Activated CD8-positive, alpha-beta T cell treated with anti-CD3 and anti-CD28 coated beads for 36 hours (primary cell): ENCODE data around the gene CFAP299. TPM values are rescaled to one million over a fixed set of nuclear protein-coding genes. Genes with fewer than 3 reads are reported as not detected.
A peak's percentile ranks its signal among the peaks of the same experiment; 100 is the strongest.

Source experiments
- ATAC-seq: fragments of 200-7000 bp; cut with Tn5 transposase; one replicate; pipeline ENCODE4 v1.10.0; 2021; ENCODE audit warnings: mild to moderate bottlenecking, moderate library complexity
- CTCF ChIA-PET: fragments of 350-600 bp; sonication (Branson Sonifier 250); formaldehyde crosslinking; loops from one replicate; lab custom pipeline; 2021; ENCODE audit warnings: antibody characterized with exemption; lab: Charles Lee
- POLR2A ChIA-PET: fragments of 350-600 bp; sonication (Branson Sonifier 250); formaldehyde crosslinking; loops from one replicate; lab custom pipeline; 2021; ENCODE audit warnings: antibody characterized with exemption; lab: Charles Lee
- DNase-seq: peaks from one replicate; pipeline ENCODE4 v3.0.0-alpha.2; 2020
- H3K27ac Mint-ChIP-seq: one replicate; pipeline ENCODE4 v1.8.0; 2021; ENCODE audit warnings: mild to moderate bottlenecking, mixed read lengths
- H3K27me3 Mint-ChIP-seq: one replicate; pipeline ENCODE4 v1.8.0; 2021; ENCODE audit warnings: mixed read lengths
- H3K36me3 Mint-ChIP-seq: one replicate; pipeline ENCODE4 v1.8.0; 2021; ENCODE audit warnings: low read depth, mixed read lengths
- H3K4me1 Mint-ChIP-seq: one replicate; pipeline ENCODE4 v1.8.0; 2021; ENCODE audit warnings: low read depth, mixed read lengths
- H3K4me3 Mint-ChIP-seq: one replicate; pipeline ENCODE4 v1.8.0; 2021; ENCODE audit warnings: mild to moderate bottlenecking, moderate library complexity, mixed read lengths
- H3K9me3 Mint-ChIP-seq: one replicate; pipeline ENCODE4 v1.8.0; 2021; ENCODE audit warnings: mixed read lengths
- CTCF ChIP-seq: fragments of 200-600 bp; IDR thresholded peaks from one replicate; pipeline ENCODE4 v1.8.0; 2022; ENCODE audit warnings: antibody characterized with exemption, mild to moderate bottlenecking
- intact Hi-C: fragments of 100-400 bp; cut with micrococcal nuclease; formaldehyde crosslinking; loops from one replicate; pipeline ENCODE4 v1.10.0; 2022
- total RNA-seq, 2 experiments: library from RNA; stranded (reverse); gene quantifications; one replicate each; pipeline ENCODE4 v1.2.3, GENCODE V29; 2021

CFAP299 gene
- total RNA-seq, 2 experiments from 2014 or later = not detected

- no peak for ATAC-seq
- no peak overlapping the region for H3K4me3 Mint-ChIP-seq
- POLR2A ChIA-PET = no interaction called here
- peak; percentile 26 for TF ChIP-seq CTCF
- no peaks in the 10 kb centered on the region for H3K27me3 Mint-ChIP-seq
- H3K27ac Mint-ChIP-seq = no peak overlapping the region
- no peaks in the 10 kb centered on the region for H3K4me1 Mint-ChIP-seq
- intact Hi-C loops = no loop called here
- H3K36me3 Mint-ChIP-seq = no peaks in the 10 kb centered on the region
- CTCF ChIA-PET = interaction anchor here (0.6 kb wide), 1 partner anchor 20 kb away, joined by 3 read pairs; no protein-coding TSS in a partner anchor
- peaks cover 3% of the 10 kb centered on the region for H3K9me3 Mint-ChIP-seq
- no peak for DNase-seq
These were observed 257.4 kb downstream of the CFAP299 start for GRCh38 chr4:80592950-80593349.

GRCh38 chr4:80594701-80595100 is 259.2 kb downstream of the CFAP299 start:
- DNase-seq (no peak), ATAC-seq (no peak)
- TF ChIP-seq CTCF = no peak
- Mint-ChIP-seq H3K4me3 (no peak overlapping the region), H3K36me3 (no peaks in the 10 kb centered on the region), H3K27ac (no peak overlapping the region), H3K9me3 (peaks cover 3% of the 10 kb centered on the region), H3K27me3 (no peaks in the 10 kb centered on the region), H3K4me1 (no peaks in the 10 kb centered on the region)
- ChIA-PET CTCF (no interaction called here), POLR2A (no interaction called here)
- intact Hi-C loops = no loop called here

DNA sequence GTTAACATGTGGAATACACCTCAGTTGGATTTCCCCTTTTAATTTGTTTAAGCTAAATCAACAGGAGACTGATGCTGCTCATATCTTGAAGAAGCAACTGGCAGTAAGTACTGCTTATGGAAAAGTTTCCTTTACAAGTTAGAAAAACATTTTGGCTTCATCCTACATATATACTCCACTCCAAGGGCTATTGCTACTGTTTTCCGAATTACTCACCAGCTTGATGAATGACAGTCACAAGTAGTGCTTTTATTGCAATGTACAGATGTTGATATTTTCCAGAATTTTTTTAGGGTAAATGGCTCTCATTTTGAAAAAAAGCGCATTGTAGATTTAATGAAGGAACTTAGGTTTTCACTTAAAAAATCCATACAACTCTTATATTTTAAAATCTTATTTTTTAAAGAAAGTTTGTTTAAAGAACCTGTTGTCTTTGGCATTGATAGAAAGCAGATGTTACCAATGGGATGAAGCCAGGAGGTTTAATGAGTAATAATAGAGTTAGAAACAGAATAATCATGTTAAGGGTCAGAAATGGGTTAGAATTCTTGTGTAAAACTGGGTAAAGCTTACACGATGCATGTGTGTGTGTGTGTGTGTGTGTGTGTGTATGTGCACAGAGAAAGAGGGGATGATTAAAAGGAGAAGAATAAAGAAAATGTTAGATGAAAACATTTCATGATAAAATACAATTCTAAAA is 272.9 kb downstream of the CFAP299 start:
- DNase-seq = no peak
- intact Hi-C loops = no loop called here
- Mint-ChIP-seq H3K36me3 (no peaks in the 10 kb centered on the region), H3K27me3 (no peaks in the 10 kb centered on the region), H3K4me1 (peaks cover 8% of the 10 kb centered on the region), H3K4me3 (no peak overlapping the region), H3K27ac (no peak overlapping the region), H3K9me3 (peaks cover 2% of the 10 kb centered on the region)
- ChIA-PET POLR2A (no interaction called here), CTCF (no interaction called here)
- no peak for TF ChIP-seq CTCF
- no peak for ATAC-seq

- no peaks in the 10 kb centered on the region for H3K27me3 Mint-ChIP-seq
- DNase-seq (no peak), ATAC-seq (no peak)
- no peak overlapping the region for H3K27ac Mint-ChIP-seq
- H3K36me3 Mint-ChIP-seq = no peaks in the 10 kb centered on the region
- POLR2A ChIA-PET = no interaction called here
- no peak for TF ChIP-seq CTCF
- H3K4me1 Mint-ChIP-seq = peaks cover 8% of the 10 kb centered on the region
- intact Hi-C loops = no loop called here
- peaks cover 2% of the 10 kb centered on the region for H3K9me3 Mint-ChIP-seq
- no peak overlapping the region for H3K4me3 Mint-ChIP-seq
- CTCF ChIA-PET = interaction anchor here (1.6 kb wide), 1 partner anchor 244 kb away, joined by 4 read pairs; no protein-coding TSS in a partner anchor
These were observed 274.7 kb downstream of the CFAP299 start for GRCh38 chr4:80610199-80610598.

GRCh38 chr4:80610845-80611677 is 275.5 kb downstream of the CFAP299 start:
- intact Hi-C loops = no loop called here
- H3K36me3 Mint-ChIP-seq = no peaks in the 10 kb centered on the region

More at GRCh38 chr4:80610845-80611677, 275.5 kb downstream of the CFAP299 start:
- Mint-ChIP-seq H3K4me3 (no peak overlapping the region), H3K27ac (no peak overlapping the region), H3K9me3 (peaks cover 2% of the 10 kb centered on the region), H3K4me1 (peaks cover 8% of the 10 kb centered on the region), H3K27me3 (no peaks in the 10 kb centered on the region)
- no peak for TF ChIP-seq CTCF
- ATAC-seq = no peak
- POLR2A ChIA-PET = no interaction called here
- CTCF ChIA-PET = interaction anchor here (1.6 kb wide), 1 partner anchor 245 kb away, joined by 4 read pairs; no protein-coding TSS in a partner anchor
- no peak for DNase-seq
